ENCODE results near the gene ANO3. TPM values are rescaled to one million over a fixed set of nuclear protein-coding genes. Genes with fewer than 3 reads are reported as not detected.

The ANO3 gene
- total RNA-seq, 4 donors from 2014 or later: 1.6 to 1.8 TPM; not detected in 2

- Histone ChIP-seq H3K4me1 (no peaks in the 10 kb centered on the region), H3K4me3 (no peak overlapping the region)
These were observed 78.9 kb downstream of the ANO3 start for GRCh38 chr11:26410706-26411366.

DNA sequence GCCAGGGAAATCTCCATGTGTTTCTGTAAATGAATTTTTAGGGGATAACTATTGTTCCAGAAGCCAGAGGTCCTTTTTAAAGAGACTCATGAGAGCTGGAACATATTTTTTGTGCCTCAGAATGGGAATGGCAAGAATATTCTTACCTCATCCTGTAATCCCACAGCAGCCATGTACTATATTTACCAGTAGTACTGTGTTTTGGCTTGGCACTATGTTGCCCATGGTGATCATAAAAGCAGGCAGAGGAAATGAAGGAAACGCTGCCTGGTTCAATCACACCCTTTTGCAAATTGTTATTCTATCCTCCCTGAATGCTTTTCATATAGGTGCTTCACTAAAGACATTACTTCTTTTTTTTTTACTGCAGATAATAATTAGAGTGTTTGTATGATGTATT lies 81.0 kb downstream of the ANO3 start:
- Histone ChIP-seq H3K9me3 (no peaks in the 10 kb centered on the region), H3K27me3 (no peaks in the 10 kb centered on the region), H3K4me3 (no peak overlapping the region), H3K4me1 (no peaks in the 10 kb centered on the region), H3K27ac (no peak overlapping the region), H3K36me3 (no peaks in the 10 kb centered on the region)
- TF ChIP-seq CTCF (IDR thresholded peaks at IDR 0.05): no peak
- no peak for TF ChIP-seq POLR2A (IDR thresholded peaks at IDR 0.05)
- no peak for DNase-seq
- intact Hi-C loops (cut with DNase I; ENCODE audit: low total_unique reads): no loop called here

More at GRCh38 chr11:26410706-26411366, 78.9 kb downstream of the ANO3 start:
- Histone ChIP-seq H3K27me3 (no peaks in the 10 kb centered on the region), H3K36me3 (no peaks in the 10 kb centered on the region), H3K27ac (no peak overlapping the region), H3K9me3 (no peaks in the 10 kb centered on the region)
- DNase-seq: no peak
- intact Hi-C loops (cut with DNase I; ENCODE audit: low total_unique reads): no loop called here
- no peak for TF ChIP-seq CTCF (IDR thresholded peaks at IDR 0.05)
- no peak for TF ChIP-seq POLR2A (IDR thresholded peaks at IDR 0.05)

DNA sequence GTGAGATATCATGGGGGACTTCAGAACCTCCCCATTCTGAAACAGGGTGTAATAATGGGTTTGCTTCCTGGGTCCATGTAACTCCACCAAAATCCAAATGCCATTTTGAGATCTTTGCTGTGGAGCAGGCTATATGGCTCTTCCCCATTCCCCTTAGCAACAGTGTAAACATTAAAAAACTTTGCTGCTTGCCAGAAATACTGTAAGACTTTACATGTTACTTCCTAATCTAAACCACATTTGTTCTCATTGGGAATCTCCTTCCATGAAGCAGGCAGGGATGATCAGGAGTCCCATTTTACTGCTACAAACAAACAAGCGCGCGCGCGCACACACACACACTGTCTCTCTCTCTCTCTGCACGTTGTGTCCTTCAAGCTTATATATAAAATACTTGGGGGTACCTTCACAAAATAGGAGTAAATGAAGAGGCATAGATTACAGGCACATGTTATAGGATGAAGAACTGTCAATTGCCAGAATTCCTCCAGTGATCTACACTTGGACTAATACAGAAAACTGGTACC lies 86.5 kb downstream of the ANO3 start:
- Histone ChIP-seq H3K4me3 (no peak overlapping the region), H3K36me3 (no peaks in the 10 kb centered on the region), H3K9me3 (no peaks in the 10 kb centered on the region), H3K4me1 (no peaks in the 10 kb centered on the region), H3K27me3 (no peaks in the 10 kb centered on the region), H3K27ac (no peak overlapping the region)
- intact Hi-C loops (cut with DNase I; ENCODE audit: low total_unique reads): no loop called here
- no peak for TF ChIP-seq POLR2A (IDR thresholded peaks at IDR 0.05)
- no peak for TF ChIP-seq CTCF (IDR thresholded peaks at IDR 0.05)
- no peak for DNase-seq

DNA sequence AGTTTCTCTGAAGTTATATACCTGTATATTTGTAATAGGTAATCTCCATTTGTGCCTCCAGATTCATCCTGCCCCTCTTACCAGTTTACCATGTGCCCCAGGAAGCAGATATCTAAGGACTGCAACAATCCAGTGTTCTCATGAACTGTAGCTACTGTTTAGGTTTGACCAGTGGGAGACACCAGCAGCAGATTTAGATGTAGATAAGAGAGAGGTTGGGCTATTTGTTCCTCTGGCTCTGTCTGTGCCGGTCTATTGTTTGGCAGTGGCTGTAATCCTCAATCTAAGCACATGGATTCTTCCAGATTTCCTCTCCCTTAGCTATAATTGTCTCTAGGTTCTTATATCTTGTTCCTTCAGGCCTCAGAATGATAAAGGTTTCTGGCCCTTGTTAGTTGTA lies 88.4 kb downstream of the ANO3 start:
- TF ChIP-seq CTCF (IDR thresholded peaks at IDR 0.05) (no peak), POLR2A (IDR thresholded peaks at IDR 0.05) (no peak)
- Histone ChIP-seq H3K4me1 (no peaks in the 10 kb centered on the region), H3K4me3 (no peak overlapping the region), H3K27ac (no peak overlapping the region), H3K9me3 (no peaks in the 10 kb centered on the region), H3K27me3 (no peaks in the 10 kb centered on the region), H3K36me3 (no peaks in the 10 kb centered on the region)
- intact Hi-C loops (cut with DNase I; ENCODE audit: low total_unique reads): no loop called here
- DNase-seq: no peak

GRCh38 chr11:26424255-26424654 lies 92.3 kb downstream of the ANO3 start:
- Histone ChIP-seq H3K4me1 (no peaks in the 10 kb centered on the region), H3K27ac (no peak overlapping the region), H3K4me3 (no peak overlapping the region), H3K9me3 (no peaks in the 10 kb centered on the region), H3K27me3 (no peaks in the 10 kb centered on the region), H3K36me3 (no peaks in the 10 kb centered on the region)
- no peak for DNase-seq
- intact Hi-C loops (cut with DNase I; ENCODE audit: low total_unique reads): no loop called here
- no peak for TF ChIP-seq CTCF (IDR thresholded peaks at IDR 0.05)
- no peak for TF ChIP-seq POLR2A (IDR thresholded peaks at IDR 0.05)

All from uterus (tissue), 4 donors.